Stimulated activated CD8-positive, alpha-beta memory T cell treated with anti-CD3 and anti-CD28 coated beads, Interleukin-7, amount 100 ng/mL, for 24 hours (primary cell): Measurements from ENCODE around the gene MARCO.
"Not testable (repeated sequence)": the region's sequence is repeated elsewhere in the genome, so short reads cannot be mapped to it uniquely, and the experiment has no call there.

Experiments
- DNase-seq: peaks from one replicate; pipeline ENCODE4 v3.0.0-alpha.2; 2020; ENCODE audit warnings: low read depth

MARCO gene

DNA sequence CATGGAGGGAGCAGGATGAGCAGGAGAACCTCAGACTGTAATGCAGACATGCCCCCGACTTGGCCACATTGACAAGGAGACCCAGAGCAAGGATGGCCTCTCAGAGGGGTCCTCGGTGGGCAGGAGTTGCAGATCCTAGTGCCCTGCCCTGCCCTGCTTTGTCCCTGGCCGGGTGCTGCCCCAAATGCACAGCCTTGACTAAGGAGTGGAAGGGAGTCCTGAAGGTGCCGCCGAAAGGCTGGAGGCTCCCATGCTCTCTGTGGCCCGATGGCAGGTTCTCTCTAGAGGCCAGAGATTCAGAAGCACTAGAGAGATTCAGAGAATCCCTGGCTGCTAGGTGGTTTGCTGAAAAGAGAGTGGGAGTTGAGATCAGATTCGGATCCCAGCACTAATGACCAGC, 64.4 kb downstream of the MARCO start:
- no peak for DNase-seq

DNA sequence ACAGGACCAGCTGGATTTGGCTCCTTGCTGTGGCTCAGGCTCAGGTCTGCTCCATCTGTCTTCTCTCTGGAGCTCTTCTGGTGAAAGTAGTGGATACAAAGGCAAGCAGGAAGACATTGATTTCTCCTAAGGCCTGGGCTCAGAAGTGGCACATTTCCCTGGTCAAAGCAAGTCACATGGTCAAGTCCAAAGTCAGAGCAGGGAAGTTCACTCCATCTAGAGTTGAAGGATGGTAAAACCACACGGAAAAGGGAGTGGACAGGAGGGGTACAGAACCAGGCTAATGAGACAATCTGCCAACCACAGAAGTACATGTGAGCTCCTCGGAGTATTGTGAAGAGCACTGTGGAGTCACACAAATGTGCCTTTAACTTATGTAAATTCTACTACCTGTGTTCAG, 66.1 kb downstream of the MARCO start:
- no peak for DNase-seq

DNA sequence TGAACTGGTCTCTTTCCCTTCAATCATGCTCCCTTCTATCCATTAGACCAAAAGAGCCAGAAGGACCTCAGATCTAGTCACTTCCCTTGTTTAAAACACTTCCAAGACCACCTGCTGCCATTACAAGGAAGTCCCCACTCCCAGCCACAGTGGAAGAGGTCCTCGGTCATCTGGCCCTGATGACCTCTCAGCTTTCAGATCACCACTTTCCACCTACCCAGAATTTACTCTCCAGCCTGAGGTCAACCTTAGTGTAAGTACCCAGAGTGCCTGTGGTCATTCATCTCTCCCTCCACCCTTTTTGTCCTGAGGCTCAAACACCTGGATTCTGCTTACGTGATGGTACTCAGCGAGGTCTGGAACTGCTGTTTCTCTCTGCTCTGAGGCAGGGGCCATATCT, 67.1 kb downstream of the MARCO start:
- no peak for DNase-seq

DNA sequence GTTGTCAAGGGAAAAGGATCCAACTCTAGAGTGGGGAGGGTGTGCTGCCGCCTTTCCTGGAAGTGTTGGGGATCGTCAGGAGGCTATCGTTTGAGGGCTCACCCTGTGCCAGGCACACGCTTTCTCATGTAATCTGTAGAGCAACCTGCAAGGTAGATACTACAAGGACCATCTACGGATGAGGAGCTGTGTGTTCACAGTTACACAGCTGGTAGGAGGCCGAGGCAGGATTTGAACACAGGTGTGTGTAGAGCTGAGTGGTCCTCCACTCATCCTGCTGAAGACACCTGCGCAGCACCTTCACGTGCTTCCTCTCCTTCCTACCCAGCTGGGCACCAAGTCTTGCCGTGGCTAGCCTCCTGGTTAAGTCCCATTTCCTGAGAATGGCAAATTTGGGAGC, 68.3 kb downstream of the MARCO start:
- no peak for DNase-seq

DNA sequence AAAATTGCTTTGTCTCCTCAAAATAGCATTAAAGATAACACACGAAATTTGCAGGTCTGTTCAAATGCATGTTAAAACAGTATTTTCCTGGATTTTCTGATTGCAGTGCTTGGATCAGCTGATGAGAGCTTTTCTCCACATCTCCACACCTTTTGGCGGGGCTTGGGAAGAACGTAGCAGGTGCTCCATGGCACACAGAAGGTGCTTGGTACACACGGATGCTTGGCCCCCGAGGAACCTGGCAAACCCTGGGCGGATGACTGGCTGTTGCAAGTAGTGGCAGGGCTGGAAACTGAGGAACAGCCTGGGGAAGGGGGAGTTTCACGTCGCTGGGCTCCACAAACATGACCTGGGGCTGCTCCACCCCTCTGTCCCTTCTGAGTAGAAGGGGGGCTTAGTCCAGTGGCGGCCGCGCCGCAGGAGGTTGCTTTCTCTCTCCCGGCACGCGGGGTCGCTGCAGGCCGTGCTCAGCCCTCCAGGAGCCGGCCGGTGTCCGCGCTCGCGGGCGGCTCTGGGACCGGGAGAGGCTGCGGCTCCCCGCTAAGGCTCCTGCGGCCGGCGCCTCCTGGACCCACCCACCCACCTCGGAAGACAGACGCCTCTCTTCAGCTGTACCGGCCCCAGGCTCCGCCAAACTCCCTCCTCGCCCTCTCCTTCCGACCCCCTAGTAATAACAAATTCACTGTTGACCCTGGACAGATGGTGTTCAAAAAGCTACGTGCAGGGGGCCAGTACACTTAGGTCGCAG, 69.3 kb downstream of the MARCO start:
- no peak for DNase-seq

DNA sequence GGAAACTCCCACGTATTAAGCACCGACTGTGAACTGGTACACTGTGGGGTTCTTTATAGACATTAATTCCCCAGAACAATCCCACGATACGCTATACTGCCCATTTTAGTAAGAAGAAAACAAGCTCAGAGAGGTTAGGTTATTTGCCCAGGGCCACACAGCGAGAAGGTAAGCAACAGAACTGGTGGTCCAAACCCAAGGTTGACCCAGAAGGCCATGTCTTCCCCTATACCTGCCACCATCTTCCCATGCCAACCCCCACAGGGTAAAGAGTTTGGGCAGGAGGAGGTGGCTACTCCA, 69.9 kb downstream of the MARCO start:
- no peak for DNase-seq

DNA sequence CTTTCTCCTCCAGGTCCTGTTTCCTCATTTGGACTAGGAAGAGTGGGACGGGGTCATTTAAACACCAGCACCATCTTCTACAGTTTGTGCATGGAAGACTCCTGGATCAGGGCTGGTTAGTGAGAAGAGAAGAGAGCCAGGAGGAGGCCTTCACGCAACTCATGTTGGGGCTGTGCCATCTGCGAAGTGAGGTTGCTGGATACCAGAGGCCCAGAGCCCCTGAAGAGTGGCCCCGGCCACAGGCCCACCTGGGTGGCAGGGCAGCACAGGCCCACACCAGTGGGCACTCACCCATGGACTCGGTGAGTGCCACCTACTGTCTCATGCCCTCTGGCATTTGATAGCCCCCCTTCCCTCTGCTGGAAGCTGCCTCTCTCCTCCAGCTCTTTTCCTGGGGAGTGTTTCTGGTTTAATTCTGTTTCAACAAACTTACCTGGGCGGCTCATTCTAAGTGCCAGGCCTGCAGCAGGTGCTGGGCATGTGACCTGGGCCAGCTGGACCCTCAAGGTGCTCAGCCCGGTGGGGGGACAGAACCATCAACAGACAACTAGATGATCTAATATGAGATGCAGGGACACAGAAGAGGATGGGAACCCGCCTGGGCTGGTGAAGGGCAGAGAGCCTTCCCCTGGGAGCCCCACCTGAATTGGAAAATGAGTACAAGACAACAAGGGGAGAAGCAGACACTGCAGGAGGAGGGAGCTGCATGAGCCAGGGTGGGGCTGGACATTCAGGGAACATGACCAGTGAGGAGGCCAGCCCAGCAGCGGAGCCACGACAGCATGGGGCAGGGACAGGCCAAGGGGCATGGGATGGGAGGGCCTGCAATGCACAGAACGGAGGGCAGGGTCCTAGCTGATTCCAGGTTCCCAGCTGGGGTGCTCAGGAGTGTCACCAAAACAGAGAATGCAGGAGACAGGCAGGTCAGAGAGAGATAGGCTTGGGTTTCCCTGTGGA, 70.6 kb downstream of the MARCO start:
- no peak for DNase-seq

DNA sequence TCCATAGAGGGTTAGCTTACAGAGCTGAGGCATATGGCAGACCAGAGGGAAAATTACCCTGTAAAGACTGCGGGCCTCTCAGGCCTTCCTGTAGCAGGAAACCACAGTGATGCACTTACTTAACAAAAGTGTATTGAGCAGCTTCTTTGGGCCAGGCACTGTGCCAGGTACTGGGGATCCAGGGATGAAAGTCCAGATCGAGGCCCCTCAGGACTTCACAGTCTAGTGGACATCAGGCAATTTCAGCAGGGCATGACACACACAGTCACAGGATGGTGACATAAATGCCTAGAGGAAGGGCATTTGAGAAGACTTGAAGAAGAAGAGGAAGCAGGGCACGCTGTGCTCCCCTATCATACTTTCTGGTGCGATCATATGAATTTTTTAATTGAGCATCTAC, 71.7 kb downstream of the MARCO start:
- DNase-seq = no peak

DNA sequence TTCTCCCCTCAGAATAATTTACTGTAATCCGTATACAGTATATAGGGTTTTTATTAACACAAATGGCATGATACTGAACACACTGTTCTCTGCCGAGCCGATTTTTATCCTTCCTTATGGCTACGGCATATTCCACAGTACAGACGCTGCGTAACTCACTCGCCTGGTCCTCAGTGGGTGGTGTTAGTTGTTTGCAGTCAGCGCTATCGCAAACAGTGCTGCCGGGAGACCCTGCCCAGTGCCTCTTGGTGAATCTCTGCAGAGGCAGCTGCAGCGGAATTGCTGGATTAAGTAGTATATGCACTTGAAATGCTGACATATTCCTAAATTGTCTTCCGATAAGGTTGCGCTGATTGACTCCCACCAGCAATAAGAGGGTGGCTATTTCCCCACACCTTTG, 73.9 kb downstream of the MARCO start:
- no peak for DNase-seq

DNA sequence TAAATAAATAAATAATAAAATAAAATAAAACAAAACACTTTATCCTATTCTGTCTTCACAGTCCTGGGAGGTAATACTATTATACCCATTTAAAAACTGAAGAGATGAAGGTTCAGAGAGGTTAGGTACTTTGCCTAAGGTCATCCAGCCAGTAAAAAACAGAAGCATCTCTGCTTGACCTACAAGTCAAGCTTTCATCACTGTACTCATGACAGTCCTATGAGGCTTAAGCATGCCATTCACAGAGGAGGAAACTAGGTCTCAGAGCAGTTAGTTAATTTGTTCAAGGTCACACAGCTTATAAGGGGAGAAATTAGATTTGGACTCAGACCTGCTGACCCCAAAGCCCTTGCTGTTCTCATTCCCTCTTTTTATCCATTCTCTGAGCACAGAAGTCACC, 77.5 kb downstream of the MARCO start:
- no peak for DNase-seq

DNA sequence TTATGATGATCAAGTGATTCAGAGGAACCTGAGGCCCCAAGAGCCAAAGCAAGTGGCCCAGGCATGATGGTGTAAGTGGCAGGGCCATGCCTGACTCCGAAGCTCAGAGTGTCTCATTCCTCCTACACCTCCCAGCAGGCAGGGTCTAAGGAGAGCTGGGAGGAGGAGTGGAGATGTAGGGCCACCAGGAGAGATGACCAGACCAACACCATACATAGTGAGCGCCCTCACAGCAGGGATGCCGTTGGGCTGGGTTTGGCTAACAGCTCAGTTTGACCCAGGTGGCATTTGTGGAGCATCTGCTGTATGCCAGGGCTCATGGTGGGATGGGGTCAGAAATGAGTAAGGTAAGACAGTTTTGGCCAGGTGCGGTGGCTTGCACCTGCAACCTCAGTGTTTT, 80.7 kb downstream of the MARCO start:
- DNase-seq = no peak

DNA sequence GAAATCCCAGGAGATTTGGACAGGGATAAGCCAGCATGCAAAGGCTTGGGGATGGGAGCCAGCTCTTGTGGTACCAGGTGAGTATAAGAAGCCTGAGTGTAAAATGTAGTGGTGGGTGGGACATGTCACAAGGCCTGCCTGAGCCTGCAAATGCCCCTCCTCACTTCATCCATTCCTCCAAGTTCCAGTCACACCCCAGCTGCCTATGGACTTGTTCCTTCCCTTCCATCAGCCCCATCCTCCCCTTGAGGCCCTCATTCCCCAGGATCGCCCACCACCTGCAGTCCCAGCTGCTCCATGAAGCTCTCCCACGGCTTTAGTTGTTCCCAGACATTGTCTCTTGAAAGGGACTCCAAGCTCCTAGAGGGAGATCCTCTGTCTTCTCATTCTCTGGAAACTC, 81.5 kb downstream of the MARCO start:
- DNase-seq = no peak

DNA sequence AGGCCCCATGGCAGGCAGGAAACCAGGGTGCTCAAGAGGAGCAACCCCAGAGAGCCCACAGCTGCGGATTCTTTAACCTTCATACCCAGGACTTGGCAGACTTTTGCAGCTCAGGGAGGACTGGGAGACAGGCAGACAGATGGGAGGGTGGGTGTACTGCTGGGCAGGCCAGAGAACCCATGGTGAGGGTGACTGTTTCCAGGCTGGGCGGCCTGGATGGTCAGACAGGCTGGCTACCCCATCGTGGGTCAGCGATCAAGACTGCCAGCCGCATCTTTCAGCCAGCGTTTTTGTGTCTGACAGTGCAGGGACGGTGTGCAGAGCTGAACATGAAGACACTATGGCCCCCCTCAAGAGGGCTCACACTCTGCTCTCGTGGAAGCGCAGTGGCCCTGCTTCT, 82.2 kb downstream of the MARCO start:
- no peak for DNase-seq

DNA sequence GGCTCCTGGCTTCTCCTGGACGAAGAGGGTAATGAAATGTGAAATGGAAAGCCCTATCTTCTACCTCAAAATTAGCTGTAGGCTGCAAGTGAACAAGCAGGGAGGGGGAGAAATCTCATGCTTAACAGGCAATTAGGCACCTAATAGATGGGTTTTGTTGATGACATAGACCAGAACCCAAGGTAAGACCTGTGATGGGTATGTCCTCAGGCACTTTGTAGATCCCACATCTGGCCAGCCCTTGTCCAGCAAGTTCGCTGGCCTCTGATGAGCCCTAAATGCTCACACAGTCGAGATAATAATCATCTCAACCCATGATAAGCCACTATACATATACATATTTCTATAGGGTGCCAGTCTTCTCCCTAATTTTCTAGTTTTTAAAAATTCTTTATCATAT, 82.6 kb downstream of the MARCO start:
- DNase-seq = no peak

DNA sequence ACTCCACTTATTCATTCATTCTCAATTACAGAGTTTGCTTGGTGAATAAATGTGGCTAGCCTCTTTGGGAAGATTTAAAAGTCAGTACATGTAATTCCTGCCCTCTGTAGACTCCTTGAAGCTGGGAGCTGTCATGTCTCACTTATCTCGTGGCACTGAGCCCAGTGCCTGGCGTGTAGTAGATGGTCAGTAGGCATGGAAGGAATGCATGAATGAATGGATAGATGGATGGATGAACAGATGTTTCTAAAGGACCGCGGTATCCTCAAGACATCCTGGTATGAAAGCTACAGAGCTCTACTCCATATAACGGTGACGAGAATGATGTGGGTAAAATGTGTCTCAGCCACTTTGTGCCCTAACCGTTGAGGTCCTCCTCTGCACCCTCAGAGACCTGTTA, 83.0 kb downstream of the MARCO start:
- no peak for DNase-seq

DNA sequence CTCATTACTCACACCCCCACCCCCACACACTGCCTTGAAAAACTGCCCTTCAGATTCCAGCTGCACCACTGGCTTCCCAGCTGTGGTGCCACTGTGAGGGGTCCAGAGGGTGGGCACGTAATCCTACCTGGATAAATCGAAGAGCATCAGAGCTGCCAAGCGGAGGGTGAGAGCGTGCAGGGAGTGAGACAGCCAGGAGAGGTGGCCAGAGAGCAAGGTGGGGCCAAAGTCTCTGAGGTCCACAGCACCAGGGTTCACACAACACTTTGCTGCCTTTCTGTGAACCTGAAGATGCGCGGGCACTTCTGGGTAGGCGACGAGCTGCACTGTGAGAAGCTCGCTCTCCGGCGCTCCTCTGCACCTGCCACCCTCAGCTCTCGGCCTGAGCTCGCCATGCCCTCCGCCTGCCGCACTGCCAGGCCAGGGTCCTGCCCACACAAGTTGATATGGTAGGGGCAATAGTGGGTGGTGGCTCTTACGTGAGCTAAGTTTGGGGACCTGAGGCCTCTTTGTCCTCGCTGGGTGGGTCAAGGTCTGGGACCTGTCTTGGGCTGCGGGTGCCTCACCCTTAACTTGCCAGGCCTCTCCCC, 83.9 kb downstream of the MARCO start:
- DNase-seq = no peak

DNA sequence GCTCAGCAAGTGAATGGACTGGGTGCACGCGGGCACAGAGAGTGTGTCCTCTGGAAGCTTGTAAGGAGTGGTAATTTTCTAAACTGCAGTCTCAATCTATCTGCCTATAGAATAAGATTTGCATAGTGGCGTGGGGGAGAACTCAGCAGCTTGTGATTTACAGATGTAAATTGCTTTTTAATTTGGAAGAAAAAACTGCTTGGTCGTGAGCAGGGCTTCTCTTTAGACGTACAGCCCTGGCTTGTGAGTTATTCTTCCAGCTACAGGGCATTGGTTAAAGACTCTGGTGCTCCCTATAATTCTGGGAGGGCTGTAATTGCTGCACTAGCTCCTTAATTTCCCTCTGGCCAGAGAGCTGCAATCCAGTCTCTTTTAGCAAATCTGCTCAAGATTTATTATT, 84.9 kb downstream of the MARCO start:
- no peak for DNase-seq

DNA sequence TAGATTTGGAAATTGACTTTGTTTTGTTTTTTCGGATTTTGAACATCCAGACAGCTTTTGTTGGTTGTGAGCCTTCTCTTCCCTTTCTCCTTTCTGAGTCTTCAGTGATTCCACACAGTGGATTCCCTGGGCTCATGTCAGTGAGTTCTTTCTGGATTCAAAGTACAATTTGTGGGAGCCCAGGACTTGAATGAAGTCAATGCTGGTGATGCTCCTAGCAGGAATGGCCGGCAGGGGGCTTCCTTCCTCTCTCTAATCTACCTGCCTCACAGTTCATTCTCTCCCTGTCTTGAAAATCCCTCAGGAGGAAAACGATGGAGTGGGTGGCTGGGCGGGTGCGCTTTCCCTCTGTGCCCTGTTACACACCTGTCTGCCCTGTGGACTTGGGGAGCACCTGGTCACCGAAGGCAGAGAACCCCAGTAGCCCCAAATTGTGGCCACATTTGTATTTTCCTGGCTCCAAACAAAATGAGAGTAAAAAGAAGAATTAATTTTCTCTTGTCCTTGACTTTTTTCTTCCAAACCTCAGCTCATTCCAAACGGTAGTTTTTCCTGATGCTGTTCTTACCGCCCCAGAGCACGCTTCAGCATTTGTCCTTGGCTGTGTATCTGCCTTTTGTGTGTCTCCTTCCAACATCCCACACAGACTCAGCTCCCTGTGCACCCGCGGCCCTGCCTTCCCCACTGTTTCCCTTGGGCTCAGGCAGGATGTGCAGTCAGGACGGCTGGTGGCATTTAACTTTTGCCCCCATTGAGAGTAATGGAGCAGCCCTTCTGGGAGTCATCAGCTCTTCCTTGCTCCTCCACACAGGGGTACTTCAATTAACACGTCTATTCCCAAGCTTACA, 86.6 kb downstream of the MARCO start:
- no peak for DNase-seq

DNA sequence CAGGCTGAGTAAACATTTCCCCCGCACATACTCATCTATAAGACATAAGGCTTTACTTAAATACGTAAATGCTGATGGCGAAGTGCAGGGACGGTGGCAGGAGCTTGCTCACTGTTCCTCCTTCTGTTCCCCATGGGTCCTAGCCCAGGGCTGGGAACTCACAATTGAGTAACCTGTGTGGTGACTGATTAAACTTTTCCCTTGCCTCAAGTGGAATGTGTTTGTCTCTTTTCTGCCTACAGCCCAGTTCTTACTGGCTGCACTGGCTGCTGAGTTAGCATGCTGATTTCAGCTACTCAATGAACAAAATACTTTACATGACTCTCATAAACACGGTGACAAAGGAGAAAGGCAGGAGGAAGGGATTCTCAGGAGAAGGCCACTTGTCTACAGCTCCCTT, 87.3 kb downstream of the MARCO start:
- no peak for DNase-seq

DNA sequence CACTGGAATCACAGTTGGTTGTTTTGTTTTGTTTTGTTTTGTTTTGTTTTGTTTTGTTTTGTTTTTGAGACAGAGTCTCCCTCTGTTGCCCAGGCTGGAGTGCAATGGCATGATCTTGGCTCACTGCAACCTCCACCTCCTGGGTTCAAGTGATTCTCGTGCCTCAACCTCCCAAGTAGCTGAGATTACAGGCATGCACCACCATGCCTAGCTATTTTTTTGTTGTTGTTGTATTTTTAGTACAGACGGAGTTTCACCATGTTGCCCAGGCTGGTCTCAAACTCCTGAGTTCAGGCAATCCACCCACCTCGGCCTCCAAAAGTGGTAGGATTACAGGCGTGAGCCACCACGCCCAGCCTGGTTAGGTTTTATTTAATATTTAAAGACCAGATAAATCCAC, 95.9 kb downstream of the MARCO start:
- DNase-seq = not testable (repeated sequence)

DNA sequence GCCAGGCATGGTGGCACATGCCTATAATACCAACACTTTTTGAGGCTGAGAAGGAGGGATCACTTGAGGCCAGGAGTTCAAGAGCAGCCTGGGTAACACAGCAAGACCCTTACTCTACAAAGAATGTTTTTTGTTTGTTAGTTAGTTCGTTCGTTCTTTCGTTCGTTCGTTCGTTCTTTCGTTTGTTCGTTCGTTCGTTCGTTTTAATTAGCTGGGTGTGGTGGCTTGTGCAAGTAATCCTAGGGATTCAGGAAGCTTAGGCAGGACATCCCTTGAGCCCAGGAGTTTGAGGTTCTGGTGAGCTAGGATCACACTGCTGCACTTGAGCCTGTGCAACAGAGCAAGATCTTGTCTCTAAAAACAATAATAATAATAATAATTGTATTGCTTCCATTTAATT, 98.7 kb downstream of the MARCO start:
- no peak for DNase-seq
